ENCODE data around the gene CHMP4A.
"Not testable (repeated sequence)": the region's sequence is repeated elsewhere in the genome, so short reads cannot be mapped to it uniquely, and the experiment has no call there.

Gene CHMP4A

DNA sequence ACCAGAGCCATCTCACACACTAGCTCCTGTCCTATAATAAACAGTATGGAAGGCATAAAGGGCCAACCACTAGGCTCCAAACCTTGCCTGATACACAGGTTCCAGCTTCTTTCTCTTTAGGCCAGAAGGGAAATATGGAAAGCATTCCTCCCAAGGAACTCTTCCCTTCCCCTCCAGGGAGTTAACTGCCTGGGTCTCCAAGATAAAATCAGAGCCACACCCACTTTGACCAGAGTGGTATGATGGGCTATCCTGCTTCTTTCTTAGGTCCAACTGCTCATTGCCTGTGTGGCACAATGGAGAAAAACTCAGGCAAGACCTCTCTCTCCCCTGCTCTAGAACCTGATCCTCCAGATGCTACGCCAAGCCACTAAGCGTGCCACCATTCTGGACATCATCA, 5.7 kb downstream of the CHMP4A start:
- TF ChIP-seq MYC (IDR thresholded peaks at IDR 0.05; ENCODE audit: low read depth, low read length) (no peak), POLR2A (IDR thresholded peaks at IDR 0.05; ENCODE audit: extremely low read depth, insufficient read length) (no peak)
- TF ChIP-seq, protein P1, sequence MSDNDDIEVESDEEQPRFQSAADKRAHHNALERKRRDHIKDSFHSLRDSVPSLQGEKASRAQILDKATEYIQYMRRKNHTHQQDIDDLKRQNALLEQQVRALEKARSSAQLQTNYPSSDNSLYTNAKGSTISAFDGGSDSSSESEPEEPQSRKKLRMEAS (IDR thresholded peaks at IDR 0.05; ENCODE audit: low read depth, low read length): no peak
- TF ChIP-seq, protein P2, sequence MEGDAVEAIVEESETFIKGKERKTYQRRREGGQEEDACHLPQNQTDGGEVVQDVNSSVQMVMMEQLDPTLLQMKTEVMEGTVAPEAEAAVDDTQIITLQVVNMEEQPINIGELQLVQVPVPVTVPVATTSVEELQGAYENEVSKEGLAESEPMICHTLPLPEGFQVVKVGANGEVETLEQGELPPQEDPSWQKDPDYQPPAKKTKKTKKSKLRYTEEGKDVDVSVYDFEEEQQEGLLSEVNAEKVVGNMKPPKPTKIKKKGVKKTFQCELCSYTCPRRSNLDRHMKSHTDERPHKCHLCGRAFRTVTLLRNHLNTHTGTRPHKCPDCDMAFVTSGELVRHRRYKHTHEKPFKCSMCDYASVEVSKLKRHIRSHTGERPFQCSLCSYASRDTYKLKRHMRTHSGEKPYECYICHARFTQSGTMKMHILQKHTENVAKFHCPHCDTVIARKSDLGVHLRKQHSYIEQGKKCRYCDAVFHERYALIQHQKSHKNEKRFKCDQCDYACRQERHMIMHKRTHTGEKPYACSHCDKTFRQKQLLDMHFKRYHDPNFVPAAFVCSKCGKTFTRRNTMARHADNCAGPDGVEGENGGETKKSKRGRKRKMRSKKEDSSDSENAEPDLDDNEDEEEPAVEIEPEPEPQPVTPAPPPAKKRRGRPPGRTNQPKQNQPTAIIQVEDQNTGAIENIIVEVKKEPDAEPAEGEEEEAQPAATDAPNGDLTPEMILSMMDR (IDR thresholded peaks at IDR 0.05; ENCODE audit: low read depth, low read length): no peak
- H3K4me3 ChIP-seq (ENCODE audit: low read depth, low read length): no peak overlapping the region
- DNase-seq (ENCODE audit: low read depth): no peak

DNA sequence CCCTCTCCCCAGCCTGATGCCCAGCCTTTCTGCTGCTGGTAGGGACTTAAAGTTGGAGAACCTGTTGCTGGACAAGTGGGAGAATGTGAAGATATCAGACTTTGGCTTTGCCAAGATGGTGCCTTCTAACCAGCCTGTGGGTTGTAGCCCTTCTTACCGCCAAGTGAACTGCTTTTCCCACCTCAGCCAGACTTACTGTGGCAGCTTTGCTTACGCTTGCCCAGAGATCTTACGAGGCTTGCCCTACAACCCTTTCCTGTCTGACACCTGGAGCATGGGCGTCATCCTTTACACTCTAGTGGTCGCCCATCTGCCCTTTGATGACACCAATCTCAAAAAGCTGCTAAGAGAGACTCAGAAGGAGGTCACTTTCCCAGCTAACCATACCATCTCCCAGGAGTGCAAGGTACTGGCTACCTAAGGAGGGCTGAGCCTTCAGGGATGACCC, 6.2 kb downstream of the CHMP4A start:
- TF ChIP-seq MYC (IDR thresholded peaks at IDR 0.05; ENCODE audit: low read depth, low read length): no peak

DNA sequence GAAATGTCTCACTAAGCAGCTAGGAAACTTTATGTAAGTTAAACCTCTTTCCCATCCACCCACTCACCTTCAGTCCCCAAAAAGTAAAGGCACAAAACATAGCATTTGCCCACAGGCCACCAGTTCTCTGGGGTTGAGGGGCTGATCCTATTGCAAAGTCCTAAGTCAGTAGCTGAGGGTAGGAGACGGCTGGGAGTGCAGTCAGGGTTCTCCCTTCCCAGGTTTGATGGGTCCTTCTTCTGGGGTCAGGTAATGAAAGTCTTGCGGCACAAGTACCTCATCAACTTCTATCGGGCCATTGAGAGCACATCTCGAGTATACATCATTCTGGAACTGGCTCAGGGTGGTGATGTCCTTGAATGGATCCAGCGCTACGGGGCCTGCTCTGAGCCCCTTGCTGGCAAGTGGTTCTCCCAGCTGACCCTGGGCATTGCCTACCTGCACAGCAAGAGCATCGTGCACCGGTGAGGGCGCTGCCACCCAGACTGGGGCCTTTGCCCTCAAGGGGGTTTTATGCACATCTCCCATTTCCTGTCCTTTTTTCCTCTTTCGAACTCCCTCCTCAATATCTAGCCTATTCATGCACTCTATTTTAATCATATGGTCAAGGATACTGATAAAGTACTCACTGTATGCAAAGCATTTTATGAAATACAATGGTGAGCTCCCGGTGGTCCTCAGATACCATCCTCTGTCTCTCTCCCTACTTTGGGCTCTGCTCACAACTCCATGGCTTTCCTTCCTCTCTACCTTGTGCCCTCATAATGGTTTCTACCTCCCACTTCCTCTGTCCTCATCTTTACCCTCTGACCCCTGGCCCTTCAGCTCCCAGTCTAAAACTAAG, 6.8 kb downstream of the CHMP4A start:
- H3K4me3 ChIP-seq (ENCODE audit: low read depth, low read length): no peak overlapping the region
- DNase-seq (ENCODE audit: low read depth): no peak
- TF ChIP-seq, protein P1 (IDR thresholded peaks at IDR 0.05; ENCODE audit: low read depth, low read length): no peak
- TF ChIP-seq POLR2A (IDR thresholded peaks at IDR 0.05; ENCODE audit: extremely low read depth, insufficient read length): no peak
- TF ChIP-seq, protein P2 (IDR thresholded peaks at IDR 0.05; ENCODE audit: low read depth, low read length): no peak
- TF ChIP-seq MYC (IDR thresholded peaks at IDR 0.05; ENCODE audit: low read depth, low read length): no peak

More for the DNA sequence above, 6.2 kb downstream of the CHMP4A start:
- no peak for DNase-seq (ENCODE audit: low read depth)
- no peak overlapping the region for H3K4me3 ChIP-seq (ENCODE audit: low read depth, low read length)

DNA sequence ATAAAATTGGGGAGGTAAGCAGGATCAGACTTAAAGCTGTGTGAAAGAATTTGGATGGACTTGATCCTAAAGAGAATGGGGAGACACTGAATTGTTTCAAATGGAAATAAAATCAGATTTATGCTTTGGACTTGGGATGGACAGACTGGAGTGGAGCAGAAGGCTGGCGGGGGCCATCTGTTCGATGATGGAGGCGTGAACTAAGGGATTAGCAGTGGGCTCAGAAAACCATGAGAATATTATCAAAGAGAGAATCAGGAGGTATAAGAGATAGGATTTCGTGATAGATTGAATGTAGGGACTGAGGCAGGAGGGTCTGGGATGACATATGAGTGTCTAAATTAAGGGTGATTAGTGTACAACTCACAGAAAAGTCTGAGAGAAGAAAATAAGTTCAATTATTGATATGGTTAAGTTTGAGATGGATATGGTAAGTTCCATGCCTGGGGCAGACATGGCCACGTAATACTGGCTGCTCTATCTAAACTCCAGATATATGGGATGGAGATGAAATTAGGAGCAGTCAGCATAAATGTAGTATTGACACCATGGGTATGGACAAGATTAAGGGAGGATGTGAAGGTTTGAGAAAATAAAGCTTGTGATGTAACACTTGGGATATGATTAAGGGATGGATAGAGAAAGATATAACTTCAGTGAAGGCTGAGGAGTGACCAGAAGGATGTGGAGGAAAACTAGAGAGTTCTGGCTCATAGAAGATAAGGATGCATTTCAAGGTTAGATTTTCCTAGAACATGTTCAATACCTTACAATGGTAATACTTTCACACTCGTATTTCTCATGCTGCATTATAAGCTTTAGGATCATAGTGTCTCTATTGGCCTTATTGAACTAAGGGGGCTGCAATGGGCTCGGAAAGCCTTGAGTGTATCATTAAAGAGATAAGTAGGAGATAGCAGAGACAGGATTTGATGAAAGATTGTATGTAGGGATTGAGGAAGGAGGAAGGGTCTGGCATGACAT, 8.8 kb downstream of the CHMP4A start:
- no peak for DNase-seq (ENCODE audit: low read depth)
- TF ChIP-seq POLR2A (IDR thresholded peaks at IDR 0.05; ENCODE audit: extremely low read depth, insufficient read length) (no peak), MYC (IDR thresholded peaks at IDR 0.05; ENCODE audit: low read depth, low read length) (no peak)
- TF ChIP-seq, protein P1 (IDR thresholded peaks at IDR 0.05; ENCODE audit: low read depth, low read length): no peak
- TF ChIP-seq, protein P2 (IDR thresholded peaks at IDR 0.05; ENCODE audit: low read depth, low read length): no peak
- H3K4me3 ChIP-seq (ENCODE audit: low read depth, low read length): no peak overlapping the region

DNA sequence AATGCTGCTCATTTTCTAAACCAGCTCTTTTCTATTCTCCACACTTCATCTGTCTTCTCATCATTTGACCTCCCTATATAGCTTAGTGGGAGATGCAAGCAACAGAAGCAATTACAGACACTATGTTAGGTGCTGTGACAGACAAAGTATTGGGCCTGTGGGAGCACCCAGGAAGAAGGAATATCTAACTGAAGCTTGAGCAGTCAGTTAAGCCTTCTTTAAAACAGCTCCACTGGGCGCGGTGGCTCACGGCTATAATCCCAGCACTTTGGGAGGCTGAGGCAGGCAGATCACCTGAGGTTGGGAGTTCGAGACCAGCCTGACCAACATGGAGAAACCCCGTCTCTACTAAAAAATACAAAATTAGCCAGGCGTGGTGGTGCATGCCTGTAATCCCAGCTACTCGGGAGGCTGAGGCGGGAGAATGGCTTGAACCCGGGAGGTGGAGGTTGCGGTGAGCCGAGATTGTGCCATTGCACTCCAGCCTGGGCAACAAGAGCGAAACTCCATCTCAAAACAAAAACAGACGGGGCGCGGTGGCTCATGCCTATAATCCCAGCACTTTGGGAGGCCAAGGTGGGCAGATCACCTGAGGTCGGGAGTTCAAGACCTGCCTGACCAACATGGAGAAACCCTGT, 9.9 kb downstream of the CHMP4A start:
- not testable (repeated sequence) for DNase-seq (ENCODE audit: low read depth); H3K4me3 ChIP-seq (ENCODE audit: low read depth, low read length)

DNA sequence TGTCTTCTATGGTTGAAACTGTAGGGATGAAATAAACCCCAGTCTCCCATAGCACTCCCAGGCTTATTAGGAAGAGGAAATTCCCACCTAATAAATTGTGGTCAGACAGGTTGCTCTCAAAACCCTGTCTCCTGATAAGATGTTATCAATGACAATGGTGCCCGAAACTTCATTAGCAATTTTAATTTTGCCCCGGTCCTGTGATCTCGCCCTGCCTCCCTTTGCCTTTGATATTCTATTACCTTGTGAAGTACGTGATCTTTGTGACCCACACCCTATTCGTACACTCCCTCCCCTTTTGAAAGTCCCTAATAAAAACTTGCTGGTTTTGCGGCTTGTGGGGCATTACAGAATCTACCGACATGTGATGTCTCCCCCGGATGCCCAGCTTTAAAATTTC, 10.8 kb downstream of the CHMP4A start:
- H3K4me3 ChIP-seq (ENCODE audit: low read depth, low read length); DNase-seq (ENCODE audit: low read depth): not testable (repeated sequence)

DNA sequence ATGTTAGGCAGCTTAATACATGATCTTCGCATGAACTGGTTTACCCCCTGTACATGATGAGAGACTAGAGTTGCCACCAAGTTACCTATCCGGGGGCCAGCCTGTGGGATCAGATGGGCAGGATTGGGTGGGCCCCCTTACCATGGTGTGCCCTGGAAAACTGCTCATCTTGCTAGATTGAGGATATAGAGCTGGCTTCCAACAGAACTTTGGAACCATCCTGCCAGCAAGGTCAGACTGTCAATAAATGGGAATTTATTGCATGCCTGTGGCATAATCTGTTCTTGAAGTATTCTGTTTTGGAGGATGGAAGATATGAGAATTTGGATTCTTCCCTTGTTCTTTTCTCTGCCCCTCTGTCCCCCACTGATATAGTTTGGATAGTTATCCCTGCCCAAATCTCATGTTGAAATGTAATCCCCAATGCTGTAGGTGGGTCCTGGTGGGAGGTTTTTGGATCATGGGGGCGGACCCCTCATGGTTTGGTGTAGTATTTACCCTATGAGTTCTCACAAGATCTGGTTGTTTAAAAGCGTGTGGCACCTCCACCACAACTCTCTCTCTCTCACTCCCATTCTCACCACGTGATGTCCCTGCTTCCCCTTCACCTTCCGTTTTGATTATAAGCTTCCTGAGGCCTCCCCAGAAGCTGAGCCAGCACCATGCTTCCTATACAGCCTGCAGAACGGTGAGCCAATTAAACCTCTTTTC, 14.3 kb downstream of the CHMP4A start:
- TF ChIP-seq, protein P2 (IDR thresholded peaks at IDR 0.05; ENCODE audit: low read depth, low read length): no peak
- TF ChIP-seq, protein P1 (IDR thresholded peaks at IDR 0.05; ENCODE audit: low read depth, low read length): no peak
- TF ChIP-seq POLR2A (IDR thresholded peaks at IDR 0.05; ENCODE audit: extremely low read depth, insufficient read length): no peak
- TF ChIP-seq MYC (IDR thresholded peaks at IDR 0.05; ENCODE audit: low read depth, low read length): no peak
- no peak overlapping the region for H3K4me3 ChIP-seq (ENCODE audit: low read depth, low read length)
- DNase-seq (ENCODE audit: low read depth): no peak
